Measurements from ENCODE around the gene SUGCT.
"Not testable (repeated sequence)": the region's sequence is repeated elsewhere in the genome, so short reads cannot be mapped to it uniquely, and the experiment has no call there.

SUGCT gene

DNA sequence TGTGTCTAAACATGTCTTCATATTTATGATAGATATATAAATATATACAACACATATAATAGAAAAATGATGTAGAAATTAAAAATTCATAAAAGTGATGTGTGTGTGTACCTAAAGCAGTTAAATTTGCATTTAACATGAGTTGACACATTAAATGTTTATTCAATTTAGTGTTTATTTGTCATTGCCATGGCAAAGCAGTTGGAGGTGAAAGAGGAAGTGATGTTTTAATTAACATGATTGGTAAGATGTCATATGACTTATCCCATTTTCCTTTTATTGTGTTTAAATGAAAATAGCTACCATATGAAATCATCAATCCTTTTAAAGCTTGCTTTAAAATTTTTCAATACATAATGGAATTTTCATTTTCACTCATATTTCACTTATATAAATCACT lies 452.6 kb downstream of the SUGCT start:
- no peak for DNase-seq

DNA sequence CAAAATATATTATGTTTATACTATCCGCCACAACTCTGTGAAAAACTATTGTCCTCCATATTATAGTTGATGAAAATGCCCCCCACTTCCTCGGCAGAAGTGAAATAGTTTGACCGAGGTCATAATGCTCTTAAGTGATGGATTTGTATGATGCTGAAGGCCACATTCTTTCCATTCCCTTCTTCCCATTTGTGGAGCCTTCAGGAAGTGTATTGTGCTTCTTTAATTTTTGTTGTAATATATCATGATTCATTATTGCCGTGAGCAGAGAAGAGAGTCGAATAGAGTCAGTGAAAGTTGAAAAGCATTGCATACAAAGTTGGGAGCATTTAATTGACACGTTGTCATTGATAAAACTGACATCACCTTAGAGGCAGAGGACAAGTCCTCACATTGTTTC lies 460.3 kb downstream of the SUGCT start:
- DNase-seq, result no peak

DNA sequence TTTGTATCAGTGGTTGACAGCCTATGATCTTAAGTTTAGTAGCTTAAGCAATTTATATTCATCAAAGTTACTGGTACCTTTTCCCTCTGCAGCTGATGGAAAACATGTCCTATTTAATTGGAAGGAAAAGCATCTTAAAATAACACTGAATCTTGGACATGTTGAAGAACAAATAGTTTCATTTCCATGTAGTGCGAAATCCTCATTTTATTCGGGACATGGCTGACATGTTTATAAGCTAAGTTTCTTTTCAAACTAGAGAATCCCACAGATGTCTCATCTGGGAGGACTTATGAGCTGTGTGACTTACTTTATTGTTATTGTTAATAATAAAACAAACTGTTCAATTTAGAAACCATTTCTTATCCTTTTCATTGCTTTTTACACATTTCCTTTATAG lies 461.0 kb downstream of the SUGCT start:
- DNase-seq, result no peak

DNA sequence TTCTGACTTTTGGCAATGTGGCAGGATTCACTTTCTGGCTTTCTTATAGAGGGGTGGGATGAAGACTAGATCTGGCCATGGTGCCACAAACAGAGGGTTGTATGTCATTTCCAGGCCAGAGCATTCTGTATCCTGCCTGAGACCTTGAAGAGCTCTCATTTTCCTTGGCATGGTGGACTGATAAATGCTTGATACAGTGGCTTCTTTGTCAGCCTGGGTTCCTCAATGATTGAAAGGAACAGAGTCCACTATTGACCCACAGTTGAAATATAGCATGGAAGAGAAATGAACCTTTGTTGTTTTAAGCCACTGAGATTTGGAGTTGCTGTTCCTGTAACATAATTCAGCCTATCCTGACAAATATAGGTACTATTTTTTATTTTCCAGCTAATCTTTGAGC lies 462.7 kb downstream of the SUGCT start:
- no peak for DNase-seq

DNA sequence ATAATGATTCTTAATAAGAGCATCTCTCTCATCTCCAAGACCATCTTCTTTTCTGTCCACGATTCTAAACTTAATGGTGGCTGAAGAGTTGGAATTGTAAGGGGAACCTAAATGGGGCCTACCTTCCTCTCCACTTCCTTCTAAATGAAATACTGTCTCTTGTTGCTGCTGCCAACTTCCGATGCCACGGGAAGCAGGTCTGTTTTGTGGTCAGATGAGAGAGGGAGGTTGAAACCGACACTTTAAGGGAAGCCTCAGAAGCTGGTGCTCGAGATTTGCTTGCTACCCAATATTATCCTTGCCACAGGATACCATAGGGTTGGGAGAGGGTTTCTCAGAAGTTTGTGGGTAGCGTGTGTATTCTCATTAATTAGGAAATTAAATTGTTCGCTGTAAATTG lies 464.1 kb downstream of the SUGCT start:
- DNase-seq, result no peak

DNA sequence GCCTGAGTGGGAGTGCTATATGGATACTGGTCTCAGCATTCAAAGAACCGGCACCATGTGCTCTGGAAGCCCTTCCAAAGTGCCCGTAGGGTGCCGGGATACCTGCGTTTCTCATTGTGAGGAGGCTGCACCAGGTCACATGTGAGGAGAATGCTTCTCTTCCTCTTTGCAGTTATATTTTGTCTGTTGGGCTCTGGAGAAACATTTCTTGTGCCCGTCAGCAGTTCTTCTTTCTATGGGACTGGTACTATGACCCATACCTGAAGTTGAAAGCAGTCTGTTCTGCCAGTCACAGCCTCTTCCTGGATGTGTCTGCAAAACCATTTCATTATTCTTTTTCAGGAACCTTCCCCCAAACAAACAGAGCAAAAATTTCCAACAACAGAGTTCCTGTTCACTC lies 465.0 kb downstream of the SUGCT start:
- DNase-seq, result no peak

DNA sequence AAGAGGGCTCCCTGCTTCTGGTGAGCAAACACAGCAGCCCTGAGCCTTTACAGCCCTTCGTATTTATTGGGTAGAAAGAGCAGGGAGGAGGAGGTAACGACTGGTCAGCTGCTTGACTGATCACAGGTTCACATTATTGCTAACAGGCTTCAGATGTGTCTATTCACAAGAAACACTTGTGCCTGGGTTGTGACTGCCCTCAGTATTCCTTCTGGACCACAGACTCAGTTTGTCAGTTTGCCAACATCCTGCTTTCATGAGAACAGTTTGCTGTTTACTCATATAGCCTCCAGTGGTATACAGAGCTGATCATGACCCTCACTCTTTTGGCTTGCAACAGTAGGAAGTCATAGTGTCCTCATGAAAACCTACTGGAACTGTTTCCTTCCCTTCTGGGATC lies 467.5 kb downstream of the SUGCT start:
- not testable (repeated sequence) for DNase-seq

DNA sequence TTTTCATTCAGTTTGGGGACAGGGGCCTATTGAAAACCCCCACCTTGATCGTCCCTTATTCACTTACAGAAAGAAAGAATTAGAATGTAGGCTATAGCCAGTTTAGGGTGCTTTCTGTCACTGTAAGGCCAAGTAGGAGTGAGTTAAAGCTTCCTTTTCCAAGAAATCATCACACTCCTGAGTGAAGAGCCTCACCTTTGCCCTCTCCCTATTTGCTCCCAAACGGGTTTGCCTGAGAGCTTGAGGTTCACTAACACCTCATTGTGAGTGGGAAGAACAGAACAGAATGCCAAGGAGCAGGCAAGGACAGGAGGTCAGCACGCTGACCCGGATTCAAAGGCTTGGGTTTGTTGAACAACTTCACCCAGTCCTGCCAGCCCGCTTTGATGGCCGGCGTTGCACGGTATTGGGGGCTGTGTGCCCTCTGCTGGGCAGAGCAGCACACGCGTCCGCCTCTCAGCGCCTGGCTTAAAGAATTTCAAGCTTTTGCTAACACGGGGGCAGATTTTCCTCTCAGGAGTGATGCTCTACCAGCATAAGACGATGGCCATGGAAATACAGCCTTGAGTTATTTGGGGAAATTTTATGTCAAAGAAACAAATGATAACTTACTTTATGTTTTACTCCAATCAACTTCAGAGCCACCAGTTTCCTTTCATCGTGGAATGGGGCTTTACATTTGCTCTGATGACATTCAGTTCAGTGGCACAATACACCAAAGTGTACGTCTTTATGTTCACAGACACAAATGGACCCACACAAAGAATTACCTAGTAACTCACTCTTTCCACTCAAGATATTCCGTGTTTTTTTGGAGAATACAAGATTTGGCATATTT lies 470.0 kb downstream of the SUGCT start:
- no peak for DNase-seq

DNA sequence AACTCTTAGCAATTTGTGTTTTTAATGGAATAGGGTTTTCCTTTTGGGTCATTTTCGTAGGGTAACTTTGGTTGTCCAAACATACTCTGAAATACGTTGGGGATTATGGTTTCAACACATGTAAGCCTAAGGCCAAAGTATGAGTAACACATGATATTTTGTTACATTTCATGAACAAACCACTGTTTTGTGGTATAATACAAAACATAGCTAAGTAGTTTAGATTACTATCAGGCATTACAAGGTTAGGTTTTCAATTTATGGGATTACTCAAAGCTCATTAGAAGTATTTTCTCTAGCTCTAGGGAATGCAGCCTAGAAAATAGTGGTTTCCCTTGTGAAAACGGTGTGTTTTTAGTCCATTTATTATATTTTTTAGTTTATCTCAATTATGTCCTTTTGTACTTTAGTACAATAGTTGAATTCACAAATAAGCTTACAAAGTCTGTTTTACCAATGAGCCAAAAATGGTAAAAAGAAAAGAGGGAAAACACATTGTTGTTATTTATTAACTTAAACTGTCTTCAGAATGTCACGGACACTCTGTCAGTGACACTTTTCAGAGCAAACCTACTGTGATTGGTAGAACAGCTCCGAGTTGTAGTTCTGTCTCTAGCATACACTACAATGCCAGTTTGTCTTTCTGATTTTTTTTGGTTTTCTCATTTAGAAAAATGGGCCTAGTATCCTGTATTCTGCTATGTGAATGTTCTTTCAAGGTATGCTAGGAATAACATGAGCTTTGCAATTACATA lies 473.7 kb downstream of the SUGCT start:
- DNase-seq, result no peak

DNA sequence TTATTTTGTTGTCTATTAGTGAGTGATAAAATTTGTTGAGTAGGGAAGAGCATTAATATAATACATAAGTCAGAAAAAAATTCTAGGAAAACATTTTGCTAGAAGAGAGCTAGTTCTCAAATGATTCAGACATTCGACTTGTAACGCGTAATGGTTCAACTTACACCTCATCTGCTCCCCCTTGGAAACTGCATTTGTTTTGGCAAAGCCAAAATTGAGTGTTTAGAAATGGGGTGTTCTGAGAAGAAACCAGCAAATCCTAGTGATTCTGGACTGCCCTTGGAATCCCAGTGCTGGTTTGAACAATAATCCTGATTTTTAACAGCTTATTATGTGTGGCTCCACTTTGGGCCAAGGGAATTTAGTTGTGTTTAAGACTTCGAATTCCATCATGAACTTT lies 475.7 kb downstream of the SUGCT start:
- DNase-seq, result no peak

DNA sequence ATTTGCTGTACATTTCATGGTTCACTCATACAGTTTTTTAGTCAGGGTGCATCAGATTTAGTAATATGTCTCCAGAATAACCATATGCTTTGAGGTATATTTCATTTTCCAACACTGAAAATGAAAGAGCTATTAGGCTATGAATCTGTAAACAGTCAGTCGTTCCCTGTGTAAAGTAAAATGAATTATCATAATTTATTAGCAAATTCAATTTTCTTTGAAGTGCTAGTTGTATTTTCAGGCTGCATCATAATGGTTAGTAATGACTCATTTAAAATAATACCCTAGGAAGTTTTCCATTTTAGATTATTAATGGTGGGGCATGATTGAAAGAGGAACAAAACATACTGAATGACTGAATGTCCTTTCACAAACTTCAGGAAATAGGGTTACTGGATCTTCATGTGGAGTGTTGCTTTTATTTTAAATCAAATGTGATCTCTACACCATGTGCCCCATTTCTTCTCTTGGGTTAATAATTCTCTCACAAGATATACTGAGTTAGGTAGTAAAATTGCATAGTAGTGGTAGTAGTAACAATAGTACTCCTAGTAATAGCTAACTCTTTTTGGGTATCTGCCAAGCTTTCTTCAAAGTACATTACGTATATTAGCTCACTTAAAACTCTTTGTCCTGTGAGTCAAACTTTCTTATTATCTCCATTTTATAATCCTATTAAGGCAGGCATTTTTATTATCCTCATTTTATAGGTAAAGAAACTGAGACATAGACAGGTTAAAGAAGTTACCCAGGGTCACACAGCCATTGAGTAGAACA lies 476.5 kb downstream of the SUGCT start:
- DNase-seq, result no peak

DNA sequence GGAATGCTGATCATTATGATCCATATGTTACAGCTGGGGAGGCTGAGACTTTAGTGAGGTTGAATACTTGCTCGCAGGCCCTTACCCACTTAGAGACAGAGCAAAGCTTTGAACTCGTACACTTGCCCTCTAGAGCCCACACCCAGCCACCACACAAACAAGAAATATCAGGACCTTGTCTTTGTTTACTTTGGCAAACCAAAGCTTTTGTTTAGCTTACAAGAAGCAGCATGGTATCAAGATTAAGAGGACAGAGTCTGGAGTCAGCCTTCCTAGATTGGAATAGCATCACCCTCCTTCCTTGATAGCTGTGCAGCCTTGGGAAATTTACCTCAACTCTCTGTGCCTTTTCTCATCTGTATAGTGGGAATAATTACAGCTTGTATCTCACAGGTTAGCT lies 477.5 kb downstream of the SUGCT start:
- no peak for DNase-seq

DNA sequence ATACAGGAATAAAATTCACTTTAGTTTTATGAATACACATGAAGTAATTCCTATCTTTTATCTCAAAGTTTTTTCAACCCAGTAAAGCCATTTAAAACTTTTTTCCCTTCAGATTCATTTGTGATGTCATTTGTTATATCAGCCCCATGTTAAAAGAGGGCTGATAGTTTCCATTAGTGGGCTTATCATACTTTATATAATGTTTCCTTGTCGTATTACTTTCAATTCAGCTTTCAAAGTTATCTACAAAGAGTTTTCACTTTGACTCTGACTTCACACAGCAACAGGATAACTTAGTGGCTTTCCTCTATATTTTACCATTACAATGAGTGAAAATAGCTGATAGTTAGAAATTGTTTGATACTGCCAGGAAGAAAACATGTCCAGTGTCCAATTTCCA lies 484.8 kb downstream of the SUGCT start:
- DNase-seq, result no peak

DNA sequence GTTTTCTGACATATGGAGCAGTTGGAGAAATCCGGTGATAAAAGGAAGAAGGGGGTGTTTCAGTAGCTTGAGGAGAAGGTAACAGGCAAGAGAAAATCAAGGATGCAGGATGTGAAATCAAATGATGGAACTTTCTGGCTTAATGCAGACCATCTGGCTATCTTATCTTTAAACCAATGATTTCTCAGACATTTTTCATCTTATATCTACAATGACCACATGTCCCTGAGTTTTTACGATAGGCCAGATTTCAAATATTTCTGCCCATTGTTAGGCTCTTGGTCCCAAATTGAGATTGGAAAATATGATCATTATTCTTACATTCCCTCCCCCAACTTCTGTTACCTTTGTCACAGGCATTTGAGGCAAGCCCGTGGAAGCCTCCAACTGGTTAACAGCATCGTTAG lies 486.8 kb downstream of the SUGCT start:
- no peak for DNase-seq

DNA sequence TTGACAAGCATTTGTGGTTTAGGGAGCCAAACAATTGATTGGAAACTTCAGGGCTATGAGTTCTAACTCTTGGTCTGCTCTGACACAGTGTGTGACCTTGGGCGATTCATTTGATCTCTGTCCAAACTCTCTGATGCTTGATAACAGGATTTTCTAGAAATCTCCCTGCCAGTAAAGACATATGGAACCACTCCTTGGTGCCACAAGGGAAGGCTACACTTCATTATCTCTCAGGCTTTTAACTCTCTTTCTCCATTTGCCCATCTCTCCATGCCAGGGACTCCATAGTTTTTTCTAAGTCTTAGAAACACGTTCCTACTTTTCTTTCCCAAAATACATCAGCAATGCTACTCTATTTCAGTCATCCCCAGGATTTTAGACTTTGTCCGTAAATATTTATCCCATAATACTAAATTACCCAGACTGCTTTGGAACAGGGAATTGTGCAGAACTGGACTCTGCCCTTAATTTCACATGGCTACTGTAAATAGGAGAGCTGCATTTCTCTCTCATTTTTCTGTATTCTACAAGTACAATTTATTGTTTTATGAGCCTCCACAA lies 488.2 kb downstream of the SUGCT start:
- no peak for DNase-seq

DNA sequence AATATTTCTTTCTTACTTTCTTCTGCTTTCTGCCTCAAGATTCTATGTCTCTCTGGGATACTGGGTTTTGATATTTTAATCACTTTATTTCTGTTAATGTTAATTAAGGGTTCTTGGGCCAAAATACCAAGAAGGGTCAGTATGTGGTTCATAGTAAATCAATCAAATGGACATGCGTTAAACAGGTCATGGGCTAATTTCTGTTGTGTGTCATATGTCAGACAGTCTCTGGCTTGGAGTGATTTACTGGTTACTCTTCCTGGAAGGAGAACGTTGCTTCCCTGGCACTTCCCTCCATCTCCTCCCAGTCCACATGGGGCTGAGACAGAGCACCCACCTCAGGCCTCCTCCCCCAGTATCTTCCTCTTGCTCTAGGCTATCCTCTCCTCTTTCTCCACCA lies 489.1 kb downstream of the SUGCT start:
- no peak for DNase-seq

DNA sequence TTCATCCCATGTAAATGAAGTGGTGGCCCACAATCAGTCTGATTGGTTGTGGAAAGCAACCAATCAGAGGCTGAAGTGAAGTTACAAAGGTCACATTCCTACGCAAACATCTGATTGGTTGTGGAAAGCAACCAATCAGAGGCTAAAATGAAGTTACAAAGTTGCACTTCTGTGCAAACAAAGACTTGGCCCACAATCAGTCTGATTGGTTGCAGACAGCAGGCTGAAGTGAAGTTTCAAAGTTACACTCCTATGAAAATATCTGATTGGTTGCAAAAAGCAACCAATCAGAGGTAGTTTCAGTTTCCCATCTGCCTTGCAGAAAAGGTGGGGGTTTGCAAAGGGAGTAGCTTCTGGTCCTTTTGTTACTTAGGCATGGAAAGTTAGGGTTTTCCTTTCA lies 492.6 kb downstream of the SUGCT start:
- not testable (repeated sequence) for DNase-seq

DNA sequence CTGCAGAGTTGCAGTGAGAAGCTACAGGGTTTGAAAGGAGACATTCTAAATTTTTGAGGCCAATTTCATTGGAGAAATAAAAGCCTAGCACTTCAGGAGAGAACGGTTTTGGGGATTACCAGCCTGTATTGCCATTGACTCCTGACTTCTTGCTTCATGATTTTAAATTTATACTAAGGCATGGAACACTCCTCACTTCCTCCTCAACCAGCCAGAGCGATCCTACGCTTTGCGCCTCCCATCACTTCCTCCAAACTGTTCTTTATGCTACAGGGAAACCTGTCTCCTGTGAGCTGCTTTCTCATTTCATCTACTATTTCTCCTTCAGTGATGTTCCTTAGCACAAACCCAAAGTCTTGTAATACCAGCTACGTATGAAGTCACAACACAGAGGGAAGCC lies 495.1 kb downstream of the SUGCT start:
- no peak for DNase-seq

DNA sequence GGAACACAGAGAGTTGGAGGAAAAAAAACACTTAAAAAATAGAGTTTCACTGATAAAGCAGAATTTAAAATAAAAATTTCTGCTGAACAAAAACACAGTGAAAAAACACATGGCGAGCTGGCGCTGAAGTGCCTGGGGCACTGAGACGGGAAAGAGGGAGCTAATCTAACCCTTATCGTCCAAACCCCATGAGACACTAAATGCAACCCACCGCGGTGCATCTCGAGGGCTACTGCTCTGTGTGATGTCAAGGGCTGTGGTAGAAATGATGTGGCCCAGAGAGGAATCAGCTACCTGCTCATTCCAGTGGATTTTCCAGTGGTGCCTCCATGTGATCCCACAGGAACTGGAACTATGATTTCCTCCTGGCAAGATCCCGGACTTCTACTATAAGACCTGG lies 499.3 kb downstream of the SUGCT start:
- DNase-seq, result no peak

DNA sequence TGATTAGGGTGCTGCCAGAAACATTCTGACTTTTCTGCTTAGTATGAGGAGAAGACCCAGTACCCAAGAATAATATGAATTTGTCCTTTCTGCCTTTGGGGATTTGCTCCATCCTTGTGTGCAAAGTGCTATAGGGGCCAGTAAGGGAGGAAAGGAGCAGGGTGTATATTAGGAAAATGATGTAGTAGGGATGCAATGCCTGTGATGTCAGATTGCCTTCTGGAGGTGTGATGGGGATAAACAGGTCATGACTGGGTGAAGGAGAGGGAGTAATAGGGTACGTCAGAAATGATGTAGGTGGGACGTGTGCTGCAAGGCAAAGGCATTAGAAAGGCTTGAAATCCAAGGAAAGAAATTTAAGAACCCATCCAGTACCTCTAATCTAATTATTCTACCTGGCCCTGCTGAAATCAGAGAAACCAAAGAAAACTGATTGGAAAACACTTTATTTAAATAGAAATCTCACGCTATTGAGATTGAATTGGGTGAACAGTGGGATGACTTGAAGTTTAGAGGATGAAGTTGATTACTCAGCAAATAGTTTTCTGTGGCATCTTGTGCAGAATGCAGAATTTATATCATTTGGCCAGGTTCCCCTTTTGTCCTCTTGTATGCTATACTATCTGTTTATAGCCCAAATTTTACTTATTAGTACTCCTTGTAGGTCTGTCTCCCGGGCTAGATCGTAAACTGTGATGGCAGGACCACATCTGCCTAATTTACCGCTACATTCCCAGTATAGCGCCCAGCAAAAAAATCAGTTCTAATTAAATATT lies 503.9 kb downstream of the SUGCT start:
- no peak for DNase-seq

DNA sequence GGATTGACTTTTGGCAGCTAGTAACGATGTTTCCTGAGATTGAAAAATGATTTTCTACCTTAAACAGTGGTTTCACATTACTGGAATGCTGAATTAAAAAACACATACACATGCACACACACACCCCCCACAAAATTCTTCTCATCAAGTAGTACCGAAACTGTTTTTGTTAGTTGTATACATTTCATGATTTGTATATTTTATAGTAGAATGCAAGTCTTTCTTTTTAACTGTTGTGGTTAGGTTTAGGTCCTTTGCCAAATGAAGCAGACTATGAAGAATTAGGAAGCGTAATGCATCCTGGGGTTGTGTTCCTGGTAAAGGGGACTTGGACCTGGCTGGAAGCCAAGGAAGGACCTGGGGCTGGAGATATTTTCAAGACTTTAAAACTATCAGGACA lies 505.8 kb downstream of the SUGCT start:
- no peak for DNase-seq

DNA sequence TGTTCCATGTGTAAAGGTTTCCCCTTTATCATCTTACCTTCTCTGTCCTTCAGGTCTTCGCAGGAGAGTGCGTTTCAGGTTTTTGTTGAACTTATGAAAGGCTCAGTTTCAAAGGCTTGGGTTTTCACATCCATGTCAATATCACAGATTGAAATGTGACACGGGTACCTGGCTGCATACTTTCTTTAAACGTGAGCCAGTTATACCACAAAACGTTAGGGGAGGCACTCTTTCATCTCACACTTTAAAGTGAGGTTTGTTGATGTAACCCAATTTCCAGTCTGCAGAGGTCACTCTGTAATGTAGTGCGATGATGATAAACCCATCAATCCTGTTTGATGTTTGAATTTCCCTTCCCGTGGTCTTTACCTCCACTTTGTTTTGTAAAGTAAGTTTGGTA lies 506.9 kb downstream of the SUGCT start:
- DNase-seq, result no peak

DNA sequence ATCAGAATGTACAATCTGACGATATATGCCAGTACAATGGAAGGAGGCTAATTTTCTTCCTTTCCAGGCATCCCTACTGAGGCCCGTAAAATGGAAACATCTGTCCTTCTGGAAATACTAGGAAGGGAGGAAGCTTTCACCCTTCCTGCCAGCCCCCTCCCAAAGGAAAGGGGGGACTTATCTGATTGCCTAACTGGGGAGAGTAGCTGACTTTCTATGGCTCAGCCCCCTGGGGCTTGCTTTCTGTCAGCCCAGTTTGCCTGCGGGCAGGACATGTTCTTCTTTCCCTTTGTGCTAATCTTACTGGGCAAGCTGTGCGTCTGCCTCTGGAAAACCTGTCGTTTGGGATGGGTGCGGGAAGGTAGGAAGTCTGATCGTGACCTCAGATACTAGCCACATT lies 508.9 kb downstream of the SUGCT start:
- no peak for DNase-seq
